DOHH2 (cell line): ENCODE results near the gene PTHLH.

Source experiments
- H3F3A ChIP-seq: fragments of 200-600 bp; sonication (generic), shearing (Covaris generic); 2 replicates; pipeline ENCODE4 v1.6.0; 2016; ENCODE audit warnings: antibody characterized with exemption, mild to moderate bottlenecking; ENCODE audit not compliant: control insufficient read depth, insufficient read depth
- H3K27ac ChIP-seq: fragments of 200-600 bp; sonication (generic); 2 replicates; pipeline ENCODE4 v1.5.1; 2014; ENCODE audit warnings: low read depth, mild to moderate bottlenecking, low read length, moderate library complexity
- H3K27me3 ChIP-seq: fragments of 200-600 bp; sonication (generic); 2 replicates; pipeline ENCODE4 v1.6.1; 2014; ENCODE audit warnings: mild to moderate bottlenecking, low read length, mixed read lengths; ENCODE audit not compliant: control insufficient read depth
- H3K36me3 ChIP-seq: fragments of 200-600 bp; sonication (generic); 2 replicates; pipeline ENCODE4 v1.6.1; 2014; ENCODE audit warnings: mild to moderate bottlenecking, low read length, moderate library complexity, mixed read lengths; ENCODE audit not compliant: control insufficient read depth
- H3K4me1 ChIP-seq: fragments of 200-600 bp; sonication (generic); 2 replicates; pipeline ENCODE4 v1.6.1; 2014; ENCODE audit warnings: mild to moderate bottlenecking, low read length, mixed read lengths; ENCODE audit not compliant: control insufficient read depth
- H3K4me2 ChIP-seq: fragments of 200-600 bp; sonication (generic); 2 replicates; pipeline ENCODE4 v1.6.0; 2014; ENCODE audit warnings: mild to moderate bottlenecking, low read length, moderate library complexity
- H3K4me3 ChIP-seq: fragments of 200-600 bp; sonication (generic); 2 replicates; pipeline ENCODE4 v1.5.1; 2014; ENCODE audit warnings: mild to moderate bottlenecking, low read length, mixed read lengths
- H3K79me2 ChIP-seq: fragments of 200-600 bp; sonication (generic); 2 replicates; pipeline ENCODE4 v1.6.1; 2014; ENCODE audit warnings: mild to moderate bottlenecking, low read length, mixed read lengths; ENCODE audit not compliant: control insufficient read depth
- H3K9me2 ChIP-seq: fragments of 200-600 bp; sonication (generic); replicated peaks from 2 replicates; pipeline ENCODE4 v1.6.1; 2014; ENCODE audit warnings: mild to moderate bottlenecking, low read length, mixed read lengths; ENCODE audit not compliant: control insufficient read depth
- H3K9me3 ChIP-seq: fragments of 200-600 bp; sonication (generic); 2 replicates; pipeline ENCODE4 v1.6.1; 2014; ENCODE audit warnings: antibody characterized with exemption, low read length, mixed read lengths; ENCODE audit not compliant: control insufficient read depth, insufficient read depth
- H4K20me1 ChIP-seq: fragments of 200-600 bp; sonication (generic); 2 replicates; pipeline ENCODE4 v1.6.0; 2014; ENCODE audit warnings: low read depth, mild to moderate bottlenecking, antibody characterized with exemption, low read length, moderate library complexity; ENCODE audit not compliant: control insufficient read depth, insufficient read depth
- EZH2phosphoT487 ChIP-seq: fragments of 200-600 bp; sonication (generic); IDR thresholded peaks from 2 replicates; pipeline ENCODE4 v1.6.1; 2017; ENCODE audit warnings: borderline replicate concordance, mild to moderate bottlenecking, antibody characterized with exemption, low read length, moderate library complexity, mixed read lengths
- TF ChIP-seq, protein P1 (sequence below): fragments of 200-600 bp; sonication (generic); IDR thresholded peaks from one replicate; pipeline ENCODE4 v1.5.1; 2014; ENCODE audit warnings: antibody characterized with exemption, mild to moderate bottlenecking, low read depth, low read length; ENCODE audit not compliant: poor library complexity, severe bottlenecking

The PTHLH gene

DNA sequence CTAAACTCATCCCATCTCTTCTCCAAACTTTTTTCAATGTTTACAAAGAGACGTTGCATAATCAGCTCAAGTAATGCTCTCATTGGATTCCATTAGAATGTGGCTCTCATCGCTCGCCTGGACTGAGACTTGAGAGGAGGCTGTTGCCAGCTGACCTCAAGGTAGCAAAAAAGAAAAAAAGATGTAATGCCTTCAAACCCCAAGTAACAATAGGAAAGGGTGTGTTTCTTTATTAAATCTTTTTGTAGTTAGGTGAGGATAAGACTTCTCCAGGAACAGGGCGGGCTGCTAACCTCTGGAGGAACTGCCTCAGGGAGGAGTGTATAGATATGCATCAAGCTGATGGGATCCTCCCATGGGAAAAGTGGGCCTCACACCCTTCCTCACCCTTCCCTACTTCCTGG lies 956 bp upstream of the PTHLH start:
- Histone ChIP-seq H3K4me2 (no peak overlapping the region), H3K36me3 (no peaks in the 10 kb centered on the region), H3K9me2 (no peaks in the 10 kb centered on the region), H3K4me3 (no peak overlapping the region), H3K27me3 (peaks cover 16% of the 10 kb centered on the region), H3F3A (no peaks in the 10 kb centered on the region), H4K20me1 (no peaks in the 10 kb centered on the region), H3K79me2 (no peaks in the 10 kb centered on the region), H3K9me3 (no peaks in the 10 kb centered on the region; the same call in 1 of the 2 replicates), H3K27ac (no peak overlapping the region), H3K4me1 (no peaks in the 10 kb centered on the region)
- TF ChIP-seq EZH2phosphoT487: no peak
- TF ChIP-seq, protein P1, sequence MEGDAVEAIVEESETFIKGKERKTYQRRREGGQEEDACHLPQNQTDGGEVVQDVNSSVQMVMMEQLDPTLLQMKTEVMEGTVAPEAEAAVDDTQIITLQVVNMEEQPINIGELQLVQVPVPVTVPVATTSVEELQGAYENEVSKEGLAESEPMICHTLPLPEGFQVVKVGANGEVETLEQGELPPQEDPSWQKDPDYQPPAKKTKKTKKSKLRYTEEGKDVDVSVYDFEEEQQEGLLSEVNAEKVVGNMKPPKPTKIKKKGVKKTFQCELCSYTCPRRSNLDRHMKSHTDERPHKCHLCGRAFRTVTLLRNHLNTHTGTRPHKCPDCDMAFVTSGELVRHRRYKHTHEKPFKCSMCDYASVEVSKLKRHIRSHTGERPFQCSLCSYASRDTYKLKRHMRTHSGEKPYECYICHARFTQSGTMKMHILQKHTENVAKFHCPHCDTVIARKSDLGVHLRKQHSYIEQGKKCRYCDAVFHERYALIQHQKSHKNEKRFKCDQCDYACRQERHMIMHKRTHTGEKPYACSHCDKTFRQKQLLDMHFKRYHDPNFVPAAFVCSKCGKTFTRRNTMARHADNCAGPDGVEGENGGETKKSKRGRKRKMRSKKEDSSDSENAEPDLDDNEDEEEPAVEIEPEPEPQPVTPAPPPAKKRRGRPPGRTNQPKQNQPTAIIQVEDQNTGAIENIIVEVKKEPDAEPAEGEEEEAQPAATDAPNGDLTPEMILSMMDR: no peak

DNA sequence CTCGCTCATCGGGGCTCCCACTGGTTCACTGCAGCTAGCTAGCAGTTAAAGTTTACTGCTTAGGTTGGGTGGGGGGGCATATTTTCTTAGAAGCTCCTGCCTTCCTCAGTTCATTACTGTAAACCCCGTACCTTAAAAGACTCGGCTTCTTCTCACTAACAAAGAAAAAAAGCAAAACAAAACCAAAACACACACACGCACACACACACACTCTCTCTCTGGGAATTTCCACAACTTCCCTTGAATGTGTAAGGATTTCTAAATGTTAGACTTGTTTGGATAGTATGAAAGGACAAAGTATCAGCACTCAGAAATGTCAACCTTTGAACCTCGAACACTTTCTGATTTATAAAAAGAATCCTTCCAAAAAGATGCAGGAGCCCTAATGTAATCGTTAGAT lies 927 bp downstream of the PTHLH start:
- no peak for TF ChIP-seq EZH2phosphoT487
- TF ChIP-seq, protein P1: no peak
- H3K27ac ChIP-seq: no peak overlapping the region
- H3K27me3 ChIP-seq: peaks cover 19% of the 10 kb centered on the region
- H3K4me1 ChIP-seq: no peaks in the 10 kb centered on the region
- H3K79me2 ChIP-seq: no peaks in the 10 kb centered on the region
- no peak overlapping the region for H3K4me2 ChIP-seq
- H3K4me3 ChIP-seq: no peak overlapping the region
- H3K9me2 ChIP-seq: no peaks in the 10 kb centered on the region
- no peaks in the 10 kb centered on the region for H4K20me1 ChIP-seq
- H3K36me3 ChIP-seq: no peaks in the 10 kb centered on the region
- no peaks in the 10 kb centered on the region for H3F3A ChIP-seq
- H3K9me3 ChIP-seq: no peaks in the 10 kb centered on the region; the same call in 1 of the 2 replicates

DNA sequence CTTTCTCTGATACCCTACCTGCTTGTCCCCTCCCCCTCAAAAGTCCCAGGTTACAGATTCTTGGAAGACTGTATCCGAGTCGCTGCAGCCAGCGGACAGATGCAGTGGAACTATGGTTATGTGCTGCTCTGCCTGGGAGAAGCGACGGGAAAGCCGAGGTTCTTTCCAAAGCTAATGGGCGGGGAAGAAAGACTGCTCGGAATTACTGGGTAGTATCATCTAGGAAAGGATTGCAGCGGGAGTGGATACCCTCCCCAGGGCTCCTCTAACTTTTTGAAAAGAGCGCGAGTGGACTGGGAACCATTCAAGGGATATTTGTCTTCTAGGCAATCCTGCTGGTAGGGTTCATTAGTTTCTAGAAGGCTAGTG lies 1.4 kb downstream of the PTHLH start:
- Histone ChIP-seq H3K4me2 (no peak overlapping the region), H3K27ac (no peak overlapping the region), H3K36me3 (no peaks in the 10 kb centered on the region), H3K4me1 (no peaks in the 10 kb centered on the region), H3K9me3 (no peaks in the 10 kb centered on the region; the same call in 1 of the 2 replicates), H3K9me2 (no peaks in the 10 kb centered on the region), H3F3A (no peaks in the 10 kb centered on the region), H3K79me2 (no peaks in the 10 kb centered on the region), H3K4me3 (no peak overlapping the region), H4K20me1 (no peaks in the 10 kb centered on the region), H3K27me3 (peaks cover 24% of the 10 kb centered on the region)
- TF ChIP-seq EZH2phosphoT487: no peak
- TF ChIP-seq, protein P1: no peak
